Mesenchymal stem cell (in vitro differentiated cells and primary cell): Measurements from ENCODE around the gene RPL37A.

ENCODE experiments used
- DNase-seq: peaks from one replicate; pipeline ENCODE4 v3.0.0-alpha.2; 2013
- H2AFZ ChIP-seq: one replicate; pipeline ENCODE4 v1.6.1; 2013; ENCODE audit warnings: low read depth, mild to moderate bottlenecking, control low read depth, inconsistent platforms, low read length, moderate library complexity
- H2AK5ac ChIP-seq: 2 replicates; pipeline ENCODE4 v1.6.1; 2013; ENCODE audit warnings: low read length, moderate library complexity, mild to moderate bottlenecking, inconsistent platforms; ENCODE audit not compliant: severe bottlenecking
- H2BK120ac ChIP-seq: one replicate; pipeline ENCODE4 v1.6.1; 2013; ENCODE audit warnings: low read depth, mild to moderate bottlenecking, inconsistent platforms, low read length, moderate library complexity
- H2BK12ac ChIP-seq, 2 experiments: one replicate each; pipeline ENCODE4 v1.6.1; 2013; ENCODE audit warnings: inconsistent platforms in 2 of 2, low read length in 2 of 2, mild to moderate bottlenecking in 2 of 2, moderate library complexity in 2 of 2, control low read depth in 1 of 2
- H2BK15ac ChIP-seq: one replicate; pipeline ENCODE4 v1.6.1; 2013; ENCODE audit warnings: mild to moderate bottlenecking, low read depth, inconsistent platforms; ENCODE audit not compliant: poor library complexity, severe bottlenecking
- H2BK5ac ChIP-seq: 2 replicates; pipeline ENCODE4 v1.6.1; 2013; ENCODE audit warnings: low read depth, mild to moderate bottlenecking, low read length, control low read depth, inconsistent platforms; ENCODE audit not compliant: poor library complexity, severe bottlenecking
- H3K14ac ChIP-seq, 2 experiments: one replicate each; pipeline ENCODE4 v1.6.1; 2013; ENCODE audit warnings: inconsistent platforms in 2 of 2, low read length in 2 of 2, control low read depth in 1 of 2, mild to moderate bottlenecking in 1 of 2, moderate library complexity in 1 of 2
- H3K18ac ChIP-seq, 2 experiments: one replicate each; pipeline ENCODE4 v1.6.1; 2013; ENCODE audit warnings: inconsistent platforms in 2 of 2, low read length in 2 of 2, control low read depth in 1 of 2, low read depth in 1 of 2, mild to moderate bottlenecking in 1 of 2
- H3K23ac ChIP-seq, 2 experiments: one replicate each; pipeline ENCODE4 v1.6.1; 2013; ENCODE audit warnings: inconsistent platforms in 2 of 2, low read length in 2 of 2, mild to moderate bottlenecking in 2 of 2, moderate library complexity in 2 of 2, control low read depth in 1 of 2
- H3K27ac ChIP-seq: 2 replicates; pipeline ENCODE4 v1.5.1; 2013; ENCODE audit warnings: mild to moderate bottlenecking, moderate library complexity, low read length, control low read depth, inconsistent platforms; ENCODE audit not compliant: poor library complexity, severe bottlenecking
- H3K27me3 ChIP-seq, 2 experiments: 2 replicates each; pipeline versions ENCODE4 v1.6.1 to v1.7.0; 2013; ENCODE audit warnings: low read length in 2 of 2, mild to moderate bottlenecking in 2 of 2, moderate library complexity in 2 of 2, control low read depth in 1 of 2, inconsistent platforms in 1 of 2; ENCODE audit not compliant: control insufficient read depth in 1 of 2, insufficient read depth in 1 of 2
- H3K36me3 ChIP-seq, 2 experiments: 2 replicates each; pipeline versions ENCODE4 v1.6.1 to v1.7.0; 2013; ENCODE audit warnings: low read length in 2 of 2, control low read depth in 1 of 2, inconsistent platforms in 1 of 2, low read depth in 1 of 2, mild to moderate bottlenecking in 1 of 2; ENCODE audit not compliant: insufficient read depth in 2 of 2, control insufficient read depth in 1 of 2
- H3K4ac ChIP-seq, 2 experiments: one replicate each; pipeline ENCODE4 v1.6.1; 2013; ENCODE audit warnings: inconsistent platforms in 2 of 2, low read length in 2 of 2, mild to moderate bottlenecking in 2 of 2, moderate library complexity in 2 of 2, control low read depth in 1 of 2, low read depth in 1 of 2
- H3K4me1 ChIP-seq: 2 replicates; pipeline ENCODE4 v1.6.1; 2013; ENCODE audit warnings: low read depth, low read length, control low read depth; ENCODE audit not compliant: control insufficient read depth, insufficient read depth
- H3K4me2 ChIP-seq: 2 replicates; pipeline ENCODE4 v1.6.1; 2013; ENCODE audit warnings: low read length, mild to moderate bottlenecking, inconsistent platforms; ENCODE audit not compliant: poor library complexity, severe bottlenecking
- H3K4me3 ChIP-seq, 2 experiments: 2 replicates each; pipeline versions ENCODE4 v1.5.1 to v1.7.0; 2013; ENCODE audit warnings: low read length in 2 of 2, mild to moderate bottlenecking in 2 of 2, control low read depth in 1 of 2, low read depth in 1 of 2; ENCODE audit not compliant: insufficient read depth in 1 of 2
- H3K79me1 ChIP-seq: replicated peaks from 2 replicates; pipeline ENCODE4 v1.6.1; 2013; ENCODE audit warnings: mild to moderate bottlenecking, control low read depth, low read length, inconsistent platforms; ENCODE audit not compliant: poor library complexity, severe bottlenecking
- H3K9ac ChIP-seq: 2 replicates; pipeline ENCODE4 v1.7.0; 2013; ENCODE audit warnings: mild to moderate bottlenecking, low read length, moderate library complexity
- H3K9me3 ChIP-seq: 2 replicates; pipeline ENCODE4 v1.7.0; 2013; ENCODE audit warnings: mild to moderate bottlenecking, low read length; ENCODE audit not compliant: control insufficient read depth
- H4K8ac ChIP-seq: one replicate; pipeline ENCODE4 v1.6.1; 2013; ENCODE audit warnings: inconsistent platforms, mild to moderate bottlenecking, low read length, moderate library complexity
- H4K91ac ChIP-seq: one replicate; pipeline ENCODE4 v1.6.1; 2013; ENCODE audit warnings: mild to moderate bottlenecking, low read length, inconsistent platforms
- WGBS: methylation state at CpG from one replicate; pipeline ENCODE4 v1.1.7; 2013; ENCODE audit warnings: mixed read lengths; 5-methylcytosine and 5-hydroxymethylcytosine counted together

RPL37A gene

GRCh38 chr2:216540920-216541319, 42.3 kb downstream of the RPL37A start:
- Histone ChIP-seq H4K91ac (no peak overlapping the region), H2AK5ac (no peak overlapping the region), H2AFZ (no peak overlapping the region), H3K23ac (no peak overlapping the region), H3K14ac (peak overlapping the region in 1 of 2 experiments; percentile 18), H3K9me3 (no peaks in the 10 kb centered on the region), H3K4ac (no peak overlapping the region), H3K4me1 (peaks cover 19% of the 10 kb centered on the region), H3K18ac (no peak overlapping the region), H3K79me1 (no peaks in the 10 kb centered on the region), H3K4me2 (no peak overlapping the region), H2BK120ac (no peak overlapping the region), H3K27me3 (peaks cover 0 to 4% of the 10 kb centered on the region in 2 experiments), H3K4me3 (no peak overlapping the region), H4K8ac (no peak overlapping the region), H3K27ac (no peak overlapping the region), H3K36me3 (no peaks in the 10 kb centered on the region), H2BK5ac (no peak overlapping the region), H2BK12ac (peak overlapping the region in 1 of 2 experiments; percentile 3), H2BK15ac (no peak overlapping the region), H3K9ac (no peak overlapping the region)
- DNase-seq = no peak
- WGBS = 84% methylated on average over 6 of the region's 6 CpGs

- no peak overlapping the region for H2BK120ac ChIP-seq
- no peak overlapping the region for H3K14ac ChIP-seq
- H3K4ac ChIP-seq = no peak overlapping the region
- H4K91ac ChIP-seq = no peak overlapping the region
- H3K27me3 ChIP-seq = peaks cover 0 to 4% of the 10 kb centered on the region in 2 experiments
- no peaks in the 10 kb centered on the region for H3K9me3 ChIP-seq
- DNase-seq = no peak
- H3K79me1 ChIP-seq = no peaks in the 10 kb centered on the region
- peak overlapping the region in 1 of 2 experiments; percentile 19 for H2BK12ac ChIP-seq
- H2AFZ ChIP-seq = no peak overlapping the region
- WGBS = 96% methylated on average over 3 of the region's 3 CpGs
- H3K4me3 ChIP-seq = no peak overlapping the region
- H2BK5ac ChIP-seq = no peak overlapping the region
- no peak overlapping the region for H3K18ac ChIP-seq
- H3K4me1 ChIP-seq = peaks cover 18% of the 10 kb centered on the region
- no peaks in the 10 kb centered on the region for H3K36me3 ChIP-seq
- H4K8ac ChIP-seq = no peak overlapping the region
- H3K4me2 ChIP-seq = no peak overlapping the region
- H2BK15ac ChIP-seq = no peak overlapping the region
- no peak overlapping the region for H3K9ac ChIP-seq
- H2AK5ac ChIP-seq = no peak overlapping the region
- H3K23ac ChIP-seq = no peak overlapping the region
- H3K27ac ChIP-seq = no peak overlapping the region
These were observed 42.9 kb downstream of the RPL37A start for GRCh38 chr2:216541505-216541904.

DNA sequence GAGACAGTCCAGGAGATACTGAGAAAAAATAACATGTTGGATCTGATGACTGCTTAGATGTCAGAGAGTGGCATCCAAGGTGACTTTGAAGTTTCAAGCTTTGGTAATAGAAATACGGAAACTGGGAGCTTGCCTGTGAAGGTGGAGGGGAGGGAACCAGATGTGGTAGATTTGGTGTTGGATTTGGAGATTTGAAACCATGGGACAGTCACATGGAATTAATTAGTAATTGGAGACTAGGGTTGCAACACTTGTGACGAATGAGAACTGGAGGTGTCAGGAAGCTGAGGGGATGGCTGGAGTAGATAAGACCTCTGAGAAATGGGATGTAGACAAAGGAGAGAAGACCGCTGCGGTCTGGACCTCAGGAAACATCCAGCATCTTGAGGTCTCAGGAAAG, 46.7 kb downstream of the RPL37A start:
- Histone ChIP-seq H3K79me1 (no peaks in the 10 kb centered on the region), H3K9me3 (no peaks in the 10 kb centered on the region), H2BK12ac (no peak overlapping the region), H3K4ac (no peak overlapping the region), H2AK5ac (no peak overlapping the region), H3K9ac (no peak overlapping the region), H4K91ac (no peak overlapping the region), H3K18ac (no peak overlapping the region), H2AFZ (no peak overlapping the region), H2BK5ac (no peak overlapping the region), H4K8ac (no peak overlapping the region), H3K4me3 (no peak overlapping the region), H3K23ac (no peak overlapping the region), H3K27me3 (peaks cover 0 to 4% of the 10 kb centered on the region in 2 experiments), H3K27ac (no peak overlapping the region), H3K14ac (no peak overlapping the region), H3K4me1 (peaks cover 3% of the 10 kb centered on the region), H2BK15ac (no peak overlapping the region), H2BK120ac (no peak overlapping the region), H3K4me2 (no peak overlapping the region), H3K36me3 (no peaks in the 10 kb centered on the region)
- DNase-seq = no peak
- 86% methylated on average over 4 of the region's 4 CpGs for WGBS

DNA sequence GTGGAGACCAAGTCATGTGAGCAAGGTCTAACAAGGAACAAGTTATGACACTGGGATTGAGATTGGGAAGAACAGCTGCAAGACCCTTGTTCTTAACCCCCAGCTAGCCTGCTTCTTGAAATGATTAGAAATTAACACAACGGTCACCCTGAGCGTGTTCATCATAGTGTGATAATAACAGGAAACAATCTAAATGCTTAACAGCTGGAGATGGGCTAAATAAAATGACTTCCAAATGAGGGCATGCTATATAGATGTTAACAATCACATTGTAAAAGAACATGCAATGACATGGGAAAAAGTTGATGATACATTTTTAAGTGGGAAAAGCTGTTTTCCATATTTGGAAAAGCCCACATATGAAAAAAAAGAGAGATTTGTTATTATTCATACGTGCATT, 47.6 kb downstream of the RPL37A start:
- H3K9ac ChIP-seq = no peak overlapping the region
- peaks cover 0 to 4% of the 10 kb centered on the region in 2 experiments for H3K27me3 ChIP-seq
- H3K4me3 ChIP-seq = no peak overlapping the region
- no peak overlapping the region for H2BK120ac ChIP-seq
- no peaks in the 10 kb centered on the region for H3K4me1 ChIP-seq
- no peak overlapping the region for H2AFZ ChIP-seq
- no peak overlapping the region for H2BK12ac ChIP-seq
- H4K91ac ChIP-seq = no peak overlapping the region
- H2BK5ac ChIP-seq = no peak overlapping the region
- no peak for DNase-seq
- no peaks in the 10 kb centered on the region for H3K9me3 ChIP-seq
- no peak overlapping the region for H3K27ac ChIP-seq
- no peaks in the 10 kb centered on the region for H3K79me1 ChIP-seq
- H3K18ac ChIP-seq = no peak overlapping the region
- H4K8ac ChIP-seq = no peak overlapping the region
- WGBS = 96% methylated on average over 3 of the region's 3 CpGs
- H3K23ac ChIP-seq = no peak overlapping the region
- no peak overlapping the region for H2BK15ac ChIP-seq
- H3K4me2 ChIP-seq = no peak overlapping the region
- no peak overlapping the region for H3K14ac ChIP-seq
- no peaks in the 10 kb centered on the region for H3K36me3 ChIP-seq
- no peak overlapping the region for H3K4ac ChIP-seq
- H2AK5ac ChIP-seq = no peak overlapping the region
